LNCAP (cell line): ENCODE measurements around the gene PRSS12.

Experiments used
- TF ChIP-seq, protein P1 (sequence below): fragments of 450-650 bp; IDR thresholded peaks from 2 replicates; pipeline ENCODE4 v1.5.1; 2017; ENCODE audit warnings: mild to moderate bottlenecking

The PRSS12 gene

GRCh38 chr4:118286685-118287084 is 66.1 kb downstream of the PRSS12 start:
- TF ChIP-seq, protein P1, sequence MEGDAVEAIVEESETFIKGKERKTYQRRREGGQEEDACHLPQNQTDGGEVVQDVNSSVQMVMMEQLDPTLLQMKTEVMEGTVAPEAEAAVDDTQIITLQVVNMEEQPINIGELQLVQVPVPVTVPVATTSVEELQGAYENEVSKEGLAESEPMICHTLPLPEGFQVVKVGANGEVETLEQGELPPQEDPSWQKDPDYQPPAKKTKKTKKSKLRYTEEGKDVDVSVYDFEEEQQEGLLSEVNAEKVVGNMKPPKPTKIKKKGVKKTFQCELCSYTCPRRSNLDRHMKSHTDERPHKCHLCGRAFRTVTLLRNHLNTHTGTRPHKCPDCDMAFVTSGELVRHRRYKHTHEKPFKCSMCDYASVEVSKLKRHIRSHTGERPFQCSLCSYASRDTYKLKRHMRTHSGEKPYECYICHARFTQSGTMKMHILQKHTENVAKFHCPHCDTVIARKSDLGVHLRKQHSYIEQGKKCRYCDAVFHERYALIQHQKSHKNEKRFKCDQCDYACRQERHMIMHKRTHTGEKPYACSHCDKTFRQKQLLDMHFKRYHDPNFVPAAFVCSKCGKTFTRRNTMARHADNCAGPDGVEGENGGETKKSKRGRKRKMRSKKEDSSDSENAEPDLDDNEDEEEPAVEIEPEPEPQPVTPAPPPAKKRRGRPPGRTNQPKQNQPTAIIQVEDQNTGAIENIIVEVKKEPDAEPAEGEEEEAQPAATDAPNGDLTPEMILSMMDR = no peak

DNA sequence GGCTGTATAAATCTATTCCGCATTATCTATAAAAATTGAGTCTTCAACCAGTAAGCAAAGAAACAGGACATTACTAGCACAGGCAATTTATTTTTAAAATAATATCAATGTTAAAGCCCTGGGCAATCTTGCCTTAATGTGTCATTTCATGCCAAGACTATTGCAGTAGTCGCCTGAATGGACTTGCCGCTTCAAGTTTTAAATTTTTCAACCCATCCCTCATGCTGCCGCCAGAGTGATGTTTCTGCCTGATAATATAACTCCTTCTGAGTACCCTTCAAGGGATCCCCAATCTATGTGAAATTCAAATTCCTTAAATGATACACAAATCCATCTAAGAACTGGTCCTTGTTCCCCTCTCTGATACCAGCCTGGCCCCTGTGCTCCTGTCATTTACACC is 66.9 kb downstream of the PRSS12 start:
- TF ChIP-seq, protein P1 = no peak

DNA sequence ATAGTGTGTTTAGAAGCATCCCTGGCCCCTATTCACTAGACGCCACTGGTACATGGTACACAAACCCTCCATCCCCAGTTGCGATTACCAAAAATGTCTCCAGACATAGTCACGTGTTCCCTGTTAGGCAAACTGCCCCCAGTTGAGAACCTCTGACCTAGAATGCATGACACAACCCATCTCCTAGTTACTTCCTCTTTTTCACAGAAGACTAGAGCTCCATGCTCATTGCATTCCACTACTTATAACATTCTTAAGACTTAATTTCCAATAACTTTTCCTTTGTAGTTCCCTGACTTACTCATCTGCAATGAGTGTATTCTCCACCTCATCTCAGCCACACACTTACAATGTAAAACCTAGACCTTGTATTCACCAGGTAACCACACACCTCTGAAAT is 68.6 kb downstream of the PRSS12 start:
- TF ChIP-seq, protein P1 = no peak

GRCh38 chr4:118282692-118283091 is 70.1 kb downstream of the PRSS12 start:
- TF ChIP-seq, protein P1 = no peak

GRCh38 chr4:118281611-118282442 is 71.0 kb downstream of the PRSS12 start:
- TF ChIP-seq, protein P1 = no peak

DNA sequence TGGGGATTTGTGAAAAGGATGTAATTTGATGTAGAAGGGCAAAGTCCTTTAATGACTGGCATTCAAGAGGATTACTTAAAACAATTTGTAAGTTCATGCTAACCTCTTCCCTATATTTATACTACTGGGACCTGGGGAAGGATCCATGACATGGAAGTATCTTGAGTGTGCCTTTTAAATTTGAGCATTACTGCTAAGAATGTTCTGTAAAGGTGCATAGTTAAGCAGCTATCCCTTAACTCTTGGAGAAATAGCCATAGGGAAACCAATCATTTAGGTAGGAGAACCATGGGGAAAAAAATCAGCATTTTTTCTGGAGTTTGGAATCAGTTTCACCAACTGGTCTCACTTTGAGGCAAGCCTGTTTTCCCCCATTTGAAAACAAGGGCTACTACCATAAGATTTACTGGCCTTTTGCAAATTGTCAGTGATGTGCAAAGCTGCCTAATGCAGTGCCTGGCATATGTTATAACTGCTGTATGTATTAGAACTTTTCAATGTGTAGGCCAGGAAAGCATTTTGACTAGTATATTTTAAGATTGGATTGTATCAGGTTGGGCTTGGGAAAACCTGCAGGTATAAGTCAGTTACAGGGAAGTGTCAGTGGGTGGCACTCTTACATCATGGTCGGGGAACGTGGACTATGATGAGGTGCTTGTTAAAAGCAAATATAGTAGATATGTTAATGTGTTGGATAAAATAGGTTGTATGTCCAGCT is 72.1 kb downstream of the PRSS12 start:
- TF ChIP-seq, protein P1 = peak; percentile 62

DNA sequence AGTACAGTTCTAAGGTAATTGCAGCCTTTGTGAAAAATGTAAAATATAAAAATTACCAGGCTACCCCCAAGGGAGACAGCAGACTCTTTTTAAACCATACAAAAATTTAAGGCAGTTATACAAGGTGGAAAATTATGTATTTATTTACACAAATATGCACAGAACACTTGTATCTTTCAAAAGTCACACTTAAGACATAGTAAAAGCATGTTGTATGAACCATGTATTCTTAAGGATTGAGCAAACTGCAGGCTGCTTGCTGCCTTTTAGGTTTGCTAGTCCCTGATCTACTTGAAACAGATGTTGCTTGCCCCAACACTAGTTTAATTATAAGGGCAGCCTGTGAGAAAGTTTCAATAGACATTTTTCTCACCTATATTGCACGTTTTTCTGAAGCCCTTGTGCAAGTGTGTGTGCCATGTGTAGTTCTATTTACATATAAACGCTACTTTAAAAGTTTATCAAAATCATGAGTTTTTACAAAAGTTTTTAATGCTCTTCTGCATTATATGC is 72.8 kb downstream of the PRSS12 start:
- TF ChIP-seq, protein P1 = no peak
